ENCODE data around the gene ZDHHC8.

- TF ChIP-seq POLR2A (IDR thresholded peaks at IDR 0.05; ENCODE audit: low read length) (no peak), GATA1 (IDR thresholded peaks at IDR 0.05; ENCODE audit: low read depth, low read length) (no peak)
These were observed 26.0 kb upstream of the ZDHHC8 start for GRCh38 chr22:20105456-20106204.
